DOHH2 (cell line): ENCODE results near the gene VPS41.

Source experiments
- EZH2phosphoT487 ChIP-seq: fragments of 200-600 bp; sonication (generic); IDR thresholded peaks from 2 replicates; pipeline ENCODE4 v1.6.1; 2017; ENCODE audit warnings: borderline replicate concordance, mild to moderate bottlenecking, antibody characterized with exemption, low read length, moderate library complexity, mixed read lengths
- TF ChIP-seq, protein P1 (sequence below): fragments of 200-600 bp; sonication (generic); IDR thresholded peaks from one replicate; pipeline ENCODE4 v1.5.1; 2014; ENCODE audit warnings: antibody characterized with exemption, mild to moderate bottlenecking, low read depth, low read length; ENCODE audit not compliant: poor library complexity, severe bottlenecking

DNA sequence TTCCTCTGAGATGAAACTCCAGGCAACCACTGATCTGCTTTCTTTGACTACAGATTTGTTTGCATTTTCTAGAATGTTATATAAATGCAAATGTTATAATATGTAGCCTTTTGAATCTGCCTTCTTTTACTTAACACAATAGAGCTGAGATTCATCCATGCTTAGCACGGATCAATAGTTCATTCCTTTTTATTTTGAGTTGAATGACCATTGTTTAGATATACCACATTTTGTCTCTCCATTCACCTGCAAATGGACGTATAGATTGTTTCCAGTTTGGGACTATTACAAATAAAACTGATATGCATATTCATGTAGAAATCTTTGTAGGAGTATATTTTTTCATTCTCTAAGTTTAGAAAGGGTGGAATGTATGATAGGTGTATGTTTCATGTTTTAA is 57.7 kb downstream of the VPS41 start:
- TF ChIP-seq, protein P1, sequence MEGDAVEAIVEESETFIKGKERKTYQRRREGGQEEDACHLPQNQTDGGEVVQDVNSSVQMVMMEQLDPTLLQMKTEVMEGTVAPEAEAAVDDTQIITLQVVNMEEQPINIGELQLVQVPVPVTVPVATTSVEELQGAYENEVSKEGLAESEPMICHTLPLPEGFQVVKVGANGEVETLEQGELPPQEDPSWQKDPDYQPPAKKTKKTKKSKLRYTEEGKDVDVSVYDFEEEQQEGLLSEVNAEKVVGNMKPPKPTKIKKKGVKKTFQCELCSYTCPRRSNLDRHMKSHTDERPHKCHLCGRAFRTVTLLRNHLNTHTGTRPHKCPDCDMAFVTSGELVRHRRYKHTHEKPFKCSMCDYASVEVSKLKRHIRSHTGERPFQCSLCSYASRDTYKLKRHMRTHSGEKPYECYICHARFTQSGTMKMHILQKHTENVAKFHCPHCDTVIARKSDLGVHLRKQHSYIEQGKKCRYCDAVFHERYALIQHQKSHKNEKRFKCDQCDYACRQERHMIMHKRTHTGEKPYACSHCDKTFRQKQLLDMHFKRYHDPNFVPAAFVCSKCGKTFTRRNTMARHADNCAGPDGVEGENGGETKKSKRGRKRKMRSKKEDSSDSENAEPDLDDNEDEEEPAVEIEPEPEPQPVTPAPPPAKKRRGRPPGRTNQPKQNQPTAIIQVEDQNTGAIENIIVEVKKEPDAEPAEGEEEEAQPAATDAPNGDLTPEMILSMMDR = no peak
- no peak for TF ChIP-seq EZH2phosphoT487
